OCI-LY3 (cell line): ENCODE data around the gene ADAMTS3.

Experiments used
- H2AFZ ChIP-seq: fragments of 200-600, 300-600 bp; shearing (Covaris generic); 2 replicates; pipeline ENCODE4 v1.6.0; 2014; ENCODE audit warnings: antibody characterized with exemption, low read depth, low read length
- H3K27ac ChIP-seq: fragments of 200-600, 300-600 bp; sonication (generic); 2 replicates; pipeline ENCODE4 v1.5.1; 2014; ENCODE audit warnings: mild to moderate bottlenecking, low read length, moderate library complexity, mixed read lengths
- H3K27me3 ChIP-seq: fragments of 200-600, 300-600 bp; sonication (generic); 2 replicates; pipeline ENCODE4 v1.6.1; 2014; ENCODE audit warnings: low read depth, low read length, mixed read lengths
- H3K36me3 ChIP-seq: fragments of 200-600, 300-600 bp; sonication (generic); replicated peaks from 2 replicates; pipeline ENCODE3; 2014; ENCODE audit warnings: low read depth, low read length, mixed read lengths
- H3K4me1 ChIP-seq: fragments of 300-600, 200-600 bp; sonication (generic); 2 replicates; pipeline ENCODE4 v1.6.1; 2014; ENCODE audit warnings: low read length, mixed read lengths
- H3K4me2 ChIP-seq: fragments of 200-600, 300-600 bp; sonication (generic); 2 replicates; pipeline ENCODE4 v1.6.1; 2014; ENCODE audit warnings: low read length, mixed read lengths
- H3K4me3 ChIP-seq: fragments of 300-600, 200-600 bp; sonication (generic); 2 replicates; pipeline ENCODE4 v1.5.1; 2014; ENCODE audit warnings: antibody characterized with exemption, mild to moderate bottlenecking, low read length, moderate library complexity
- H3K79me2 ChIP-seq: fragments of 300-600, 200-600 bp; shearing (Covaris generic); 2 replicates; pipeline ENCODE4 v1.6.1; 2014; ENCODE audit warnings: mild to moderate bottlenecking, low read length, mixed read lengths
- H3K9ac ChIP-seq: fragments of 300-600, 200-600 bp; shearing (Covaris generic); 2 replicates; pipeline ENCODE4 v1.6.0; 2014; ENCODE audit warnings: mild to moderate bottlenecking, low read length, moderate library complexity
- H3K9me3 ChIP-seq: fragments of 200-600, 300-600 bp; shearing (Covaris generic); 2 replicates; pipeline ENCODE4 v1.6.1; 2014; ENCODE audit warnings: low read length, mixed read lengths; ENCODE audit not compliant: insufficient read depth
- H4K20me1 ChIP-seq: fragments of 200-600, 300-600 bp; sonication (generic); 2 replicates; pipeline ENCODE4 v1.6.1; 2016; ENCODE audit warnings: low read length, mixed read lengths; ENCODE audit not compliant: insufficient read depth
- CTCF ChIP-seq: fragments of 200-600, 300-600 bp; sonication (generic); IDR thresholded peaks from 2 replicates; pipeline ENCODE4 v1.5.1; 2014; ENCODE audit warnings: antibody characterized with exemption, low read length, low read depth
- EZH2phosphoT487 ChIP-seq: fragments of 200-600 bp; shearing (Covaris generic); IDR thresholded peaks from 2 replicates; pipeline ENCODE4 v1.6.1; 2018; ENCODE audit warnings: antibody characterized with exemption, mixed run types, low read depth

The ADAMTS3 gene

DNA sequence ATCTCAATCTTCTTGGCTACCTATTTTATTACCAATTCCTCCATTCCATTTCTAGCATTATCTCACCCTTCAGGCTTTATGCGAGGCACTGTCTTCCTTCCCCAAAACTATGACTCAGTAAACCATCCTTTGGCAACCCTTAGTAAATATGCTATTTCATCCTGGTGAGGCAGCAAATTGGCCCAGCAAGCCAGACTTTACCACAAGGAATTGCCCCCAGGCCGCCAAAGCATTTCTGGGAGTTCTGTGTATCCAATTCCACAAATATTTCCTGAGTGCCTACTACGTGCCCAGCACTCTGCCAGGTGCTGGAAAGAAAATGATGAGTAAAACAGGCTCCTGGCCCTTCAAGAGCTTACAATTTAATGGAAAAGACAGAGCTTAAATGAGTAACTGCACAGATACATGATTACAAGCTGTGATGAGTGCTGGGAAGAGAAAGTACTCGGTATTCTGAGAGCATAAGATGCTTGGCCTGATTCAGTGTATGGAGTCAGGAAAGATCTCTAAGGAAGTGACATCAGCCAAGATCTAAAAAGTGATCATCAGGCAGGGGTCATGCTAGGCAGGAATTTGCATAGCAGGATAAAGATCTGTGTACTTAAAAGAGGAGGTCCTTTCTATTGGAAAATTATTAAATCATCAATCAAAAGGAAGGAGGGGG, 193.8 kb downstream of the ADAMTS3 start:
- H3K4me2 ChIP-seq, result no peak overlapping the region
- no peak overlapping the region for H3K27ac ChIP-seq
- H3K27me3 ChIP-seq, result no peaks in the 10 kb centered on the region
- no peaks in the 10 kb centered on the region for H3K79me2 ChIP-seq
- no peaks in the 10 kb centered on the region for H3K4me1 ChIP-seq
- H3K9ac ChIP-seq, result no peak overlapping the region
- no peaks in the 10 kb centered on the region for H3K36me3 ChIP-seq
- TF ChIP-seq EZH2phosphoT487 (no peak), CTCF (no peak)
- H3K4me3 ChIP-seq, result no peak overlapping the region
- no peak overlapping the region for H2AFZ ChIP-seq
- H4K20me1 ChIP-seq, result no peaks in the 10 kb centered on the region
- H3K9me3 ChIP-seq, result no peaks in the 10 kb centered on the region

- H3K27ac ChIP-seq, result no peak overlapping the region
- no peaks in the 10 kb centered on the region for H3K79me2 ChIP-seq
- H3K9me3 ChIP-seq, result no peaks in the 10 kb centered on the region
- no peak overlapping the region for H3K9ac ChIP-seq
- H3K4me3 ChIP-seq, result no peak overlapping the region
- H2AFZ ChIP-seq, result no peak overlapping the region
- H3K27me3 ChIP-seq, result no peaks in the 10 kb centered on the region
- TF ChIP-seq EZH2phosphoT487 (no peak), CTCF (no peak)
- H4K20me1 ChIP-seq, result no peaks in the 10 kb centered on the region
- H3K4me2 ChIP-seq, result no peak overlapping the region
- no peaks in the 10 kb centered on the region for H3K4me1 ChIP-seq
- H3K36me3 ChIP-seq, result no peaks in the 10 kb centered on the region
Observed at GRCh38 chr4:72374159-72374558, 194.9 kb downstream of the ADAMTS3 start.

- H3K27ac ChIP-seq, result no peak overlapping the region
- no peaks in the 10 kb centered on the region for H3K9me3 ChIP-seq
- H3K27me3 ChIP-seq, result no peaks in the 10 kb centered on the region
- H3K4me2 ChIP-seq, result no peak overlapping the region
- H4K20me1 ChIP-seq, result no peaks in the 10 kb centered on the region
- H3K4me1 ChIP-seq, result no peaks in the 10 kb centered on the region
- H3K36me3 ChIP-seq, result no peaks in the 10 kb centered on the region
- H3K4me3 ChIP-seq, result no peak overlapping the region
- no peak overlapping the region for H2AFZ ChIP-seq
- H3K79me2 ChIP-seq, result no peaks in the 10 kb centered on the region
- H3K9ac ChIP-seq, result no peak overlapping the region
- TF ChIP-seq CTCF (no peak), EZH2phosphoT487 (no peak)
Observed at GRCh38 chr4:72366601-72367000, 202.4 kb downstream of the ADAMTS3 start.

DNA sequence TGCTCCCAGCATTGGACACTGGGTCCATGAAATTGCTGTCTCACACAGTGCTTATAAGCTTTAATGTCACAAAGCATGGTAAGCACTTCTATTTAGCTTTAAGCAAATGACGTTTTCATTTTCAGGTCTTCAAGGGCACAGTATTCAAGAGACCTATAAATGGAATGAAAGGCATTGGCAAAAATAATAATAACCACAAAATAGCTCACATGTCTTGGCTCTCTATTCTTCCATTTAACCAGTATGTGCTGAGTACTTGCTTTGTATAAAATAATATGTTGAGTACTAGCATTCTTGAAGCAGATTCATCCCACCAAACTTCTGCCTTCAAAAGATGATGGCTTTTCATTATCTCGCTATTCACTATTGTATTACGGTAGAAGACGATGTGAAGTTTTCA, 203.0 kb downstream of the ADAMTS3 start:
- Histone ChIP-seq H2AFZ (no peak overlapping the region), H3K36me3 (no peaks in the 10 kb centered on the region), H4K20me1 (no peaks in the 10 kb centered on the region), H3K4me1 (no peaks in the 10 kb centered on the region), H3K27me3 (no peaks in the 10 kb centered on the region), H3K4me3 (no peak overlapping the region), H3K4me2 (no peak overlapping the region), H3K9ac (no peak overlapping the region), H3K27ac (no peak overlapping the region), H3K9me3 (no peaks in the 10 kb centered on the region), H3K79me2 (no peaks in the 10 kb centered on the region)
- no peak for TF ChIP-seq CTCF
- TF ChIP-seq EZH2phosphoT487, result no peak
